Measurements from ENCODE around the gene DYNC1I1.

DYNC1I1 gene

DNA sequence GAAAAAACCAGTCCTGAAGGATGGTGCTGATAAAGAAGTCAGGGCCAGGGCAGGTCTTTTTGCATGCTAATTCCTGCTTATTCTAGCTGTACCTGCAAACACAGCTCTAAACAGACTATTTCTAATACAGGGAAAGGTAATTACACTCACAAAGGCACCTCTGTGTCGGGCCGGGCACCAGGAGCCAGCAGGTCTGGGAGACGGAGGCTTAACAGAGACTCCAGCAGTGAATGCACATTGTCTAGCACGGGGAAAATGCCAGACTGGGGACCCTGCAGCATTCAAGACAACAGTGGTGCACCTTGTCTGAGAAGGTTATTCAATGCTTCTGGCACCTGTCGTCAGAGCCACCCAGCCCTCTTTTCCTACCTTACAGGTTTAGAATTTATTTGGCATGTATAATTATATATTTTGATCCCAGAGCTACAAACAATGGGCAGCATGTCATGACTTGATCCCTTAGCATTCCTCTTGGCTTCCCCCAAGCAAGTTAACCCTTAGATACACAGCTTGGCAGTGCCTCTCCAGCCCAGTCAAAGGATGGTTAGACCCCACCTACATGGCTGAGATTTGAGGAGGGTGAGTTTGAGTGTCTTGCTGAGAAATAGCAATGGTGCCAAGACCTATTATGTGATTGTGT lies 364.4 kb downstream of the DYNC1I1 start:
- no peak for DNase-seq (ENCODE audit: low read depth, low spot score)

- no peak for DNase-seq (ENCODE audit: low read depth, low spot score)
These were observed 371.3 kb downstream of the DYNC1I1 start for GRCh38 chr7:96143495-96144259.

DNA sequence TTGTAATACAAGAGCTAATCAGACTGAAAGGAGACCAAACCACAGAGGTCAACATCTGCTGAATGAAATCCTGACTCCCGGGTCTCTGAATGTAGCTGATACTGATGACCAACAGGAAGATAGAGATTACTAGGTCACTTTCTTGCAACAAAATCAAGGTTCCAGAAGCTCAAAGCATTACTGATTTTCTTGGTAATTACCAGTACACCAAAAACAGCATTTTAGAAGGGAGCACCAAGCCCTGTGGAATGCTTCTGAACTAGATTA lies 371.8 kb downstream of the DYNC1I1 start:
- DNase-seq (ENCODE audit: low read depth, low spot score): no peak
